Fibroblast of skin of right biceps (primary cell): Measurements from ENCODE around the gene TMEM263.
A peak's percentile ranks its signal among the peaks of the same experiment; 100 is the strongest.

ENCODE experiments used
- DNase-seq: peaks from one replicate; pipeline ENCODE4 v3.0.0-alpha.2; 2013

Gene TMEM263

DNA sequence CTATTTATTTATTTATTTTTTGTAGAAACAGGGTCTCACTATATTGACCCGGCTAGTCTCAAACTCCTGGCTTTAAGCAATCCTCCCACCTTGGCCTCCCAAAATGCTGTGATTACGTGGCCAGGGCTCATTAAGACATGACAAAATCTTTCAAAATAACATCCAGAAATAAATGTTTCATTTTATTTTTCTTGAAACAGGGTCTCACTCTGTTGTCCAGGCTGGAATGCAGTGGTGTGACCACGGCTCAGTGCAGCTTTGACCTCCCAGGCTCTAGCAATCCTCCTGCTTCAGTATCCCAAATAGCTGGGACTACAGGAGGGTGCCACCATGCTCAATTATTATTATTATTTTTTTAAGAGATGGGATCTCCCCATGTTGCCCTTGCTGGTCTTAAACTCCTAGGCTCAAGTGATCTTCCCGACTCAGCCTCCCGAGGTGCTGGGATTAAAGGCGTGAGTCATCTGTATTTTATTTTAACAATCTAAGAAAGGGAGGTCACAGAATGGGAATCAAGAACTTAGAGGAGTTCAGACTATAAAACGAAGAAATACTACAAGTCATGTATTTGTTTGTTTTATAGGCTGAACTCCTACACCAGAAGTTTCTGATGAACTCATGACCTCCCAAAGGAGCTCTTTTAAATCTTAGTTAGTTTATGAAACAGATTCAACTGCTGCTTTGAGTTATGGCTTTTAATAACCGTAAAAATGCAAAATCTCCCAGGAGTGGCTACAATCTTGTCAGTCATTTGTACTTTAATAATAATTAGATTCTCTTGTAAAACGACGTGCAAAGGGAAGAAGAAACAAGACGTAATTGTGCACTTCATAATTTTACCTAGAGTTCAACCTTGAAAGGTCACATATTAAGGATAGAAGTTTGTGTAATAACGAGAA is 2.1 kb upstream of the TMEM263 start:
- DNase-seq = peak; percentile 55

- peak; percentile 45 for DNase-seq
These were observed 988 bp upstream of the TMEM263 start for GRCh38 chr12:106954462-106955376.

DNA sequence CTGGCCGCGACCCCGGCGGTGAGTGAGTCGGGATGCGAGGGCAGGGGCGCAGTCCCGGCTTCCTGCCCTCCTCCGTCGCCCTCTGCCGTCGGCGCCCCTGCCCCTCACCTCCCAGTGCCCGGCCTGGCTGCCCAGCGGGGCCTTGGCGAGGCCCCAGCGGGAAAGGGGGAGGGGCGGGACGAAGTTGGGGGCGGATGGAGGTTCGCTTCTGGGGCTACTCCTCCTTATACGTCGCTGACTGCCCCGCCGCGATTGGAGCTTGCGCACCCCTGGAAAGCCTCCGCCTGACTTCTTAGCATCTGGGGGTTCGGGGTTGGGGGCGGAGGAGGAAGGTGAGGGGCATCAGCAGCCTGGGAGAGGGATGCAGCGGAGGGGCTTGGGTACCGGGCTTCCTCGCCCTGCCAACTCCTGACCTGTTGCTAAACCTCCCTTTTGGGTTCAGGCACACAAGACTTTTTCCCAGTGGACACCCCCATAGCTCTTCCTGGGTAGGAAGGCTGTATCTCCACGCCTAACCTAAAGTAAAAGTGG is 406 bp downstream of the TMEM263 start:
- peak; percentile 64 for DNase-seq

DNA sequence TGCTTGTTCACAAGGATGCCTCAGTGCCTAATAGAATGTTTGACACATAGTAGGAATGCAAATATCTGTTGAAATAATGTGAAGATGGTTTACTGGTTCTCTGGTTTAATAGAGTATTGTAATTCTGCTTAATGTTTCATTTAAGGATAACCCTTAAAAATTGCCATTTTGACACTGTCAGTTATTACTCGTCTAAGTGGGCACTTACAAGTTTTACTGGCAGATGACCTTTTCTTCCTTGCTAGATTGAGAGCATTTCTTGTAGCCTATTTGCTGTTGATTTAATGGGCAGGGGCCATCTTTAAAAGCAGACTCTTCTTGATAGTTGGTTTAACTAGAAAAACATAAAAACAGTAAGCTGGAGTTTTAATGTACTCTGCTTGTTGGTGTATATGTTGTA is 1.9 kb downstream of the TMEM263 start:
- DNase-seq = no peak

DNA sequence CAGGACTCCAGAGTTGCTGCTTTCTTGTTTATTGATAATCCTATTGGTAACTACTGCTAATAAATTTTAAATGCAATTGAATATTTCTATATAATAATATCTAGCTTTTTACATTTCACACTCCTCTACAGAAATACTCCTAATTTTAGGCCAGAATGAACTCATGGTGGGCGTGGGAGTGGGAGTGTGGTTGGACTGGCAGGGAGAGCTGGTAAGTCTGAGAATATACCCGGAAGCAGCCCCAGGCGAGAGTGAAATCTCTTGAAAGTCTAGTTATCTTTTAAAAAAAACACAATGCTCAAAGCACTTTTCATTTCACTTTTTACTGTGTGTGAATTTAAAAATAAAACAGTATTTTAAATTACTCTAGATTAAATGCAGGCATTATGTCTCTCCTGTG is 4.7 kb downstream of the TMEM263 start:
- DNase-seq = no peak

DNA sequence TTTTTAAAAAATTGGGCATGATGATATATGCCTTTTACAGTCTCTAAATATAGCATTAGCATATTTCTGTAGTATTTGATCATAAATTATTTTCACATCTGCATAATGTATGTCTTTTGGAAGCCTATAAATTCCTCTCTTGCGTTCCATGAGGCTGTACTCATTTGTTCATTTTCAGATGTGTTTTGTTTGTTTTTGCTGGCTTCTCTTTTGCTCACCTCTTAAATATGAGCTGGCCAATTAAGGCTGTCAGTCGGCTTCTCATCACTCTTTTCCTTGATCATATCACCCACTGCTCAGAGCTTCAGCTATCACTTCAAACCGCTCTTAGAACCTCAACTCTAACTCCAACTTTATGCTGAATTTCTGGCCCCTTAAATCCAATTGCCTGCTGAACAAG is 6.6 kb downstream of the TMEM263 start:
- peak; percentile 75 for DNase-seq

- DNase-seq = peak; percentile 36
These were observed 8.8 kb downstream of the TMEM263 start for GRCh38 chr12:106964526-106964925.

DNA sequence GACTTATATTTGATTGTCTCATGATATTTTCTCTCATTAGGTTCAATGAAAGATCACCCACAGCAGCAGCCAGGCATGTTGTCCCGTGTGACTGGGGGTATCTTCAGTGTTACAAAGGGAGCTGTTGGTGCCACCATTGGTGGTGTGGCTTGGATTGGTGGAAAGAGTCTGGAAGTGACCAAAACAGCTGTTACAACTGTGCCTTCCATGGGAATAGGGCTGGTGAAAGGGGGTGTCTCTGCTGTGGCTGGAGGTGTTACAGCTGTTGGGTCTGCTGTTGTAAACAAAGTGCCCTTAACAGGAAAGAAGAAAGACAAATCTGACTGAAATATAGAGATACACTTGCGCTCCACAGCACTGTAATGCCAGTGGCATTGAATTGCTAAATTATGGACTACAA is 15.4 kb downstream of the TMEM263 start:
- DNase-seq = no peak

DNA sequence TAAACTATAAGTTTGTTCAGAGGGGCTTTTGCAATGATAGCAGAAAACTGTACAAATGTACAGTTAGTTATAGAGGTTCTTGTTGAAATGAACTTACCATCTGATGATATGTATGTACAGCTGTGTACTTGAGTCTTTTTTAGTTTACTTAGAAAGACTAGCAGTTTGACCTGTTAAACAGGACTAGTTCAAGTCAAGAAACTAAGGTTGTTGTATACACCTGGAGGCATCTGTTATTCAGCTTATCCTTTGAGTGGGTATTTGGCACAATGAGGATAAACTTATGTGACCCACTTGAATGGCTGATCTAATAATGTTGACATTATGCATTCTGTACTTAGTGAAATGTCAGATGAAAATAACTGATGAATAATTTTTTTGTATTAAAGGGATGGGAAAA is 17.8 kb downstream of the TMEM263 start:
- DNase-seq = no peak

DNA sequence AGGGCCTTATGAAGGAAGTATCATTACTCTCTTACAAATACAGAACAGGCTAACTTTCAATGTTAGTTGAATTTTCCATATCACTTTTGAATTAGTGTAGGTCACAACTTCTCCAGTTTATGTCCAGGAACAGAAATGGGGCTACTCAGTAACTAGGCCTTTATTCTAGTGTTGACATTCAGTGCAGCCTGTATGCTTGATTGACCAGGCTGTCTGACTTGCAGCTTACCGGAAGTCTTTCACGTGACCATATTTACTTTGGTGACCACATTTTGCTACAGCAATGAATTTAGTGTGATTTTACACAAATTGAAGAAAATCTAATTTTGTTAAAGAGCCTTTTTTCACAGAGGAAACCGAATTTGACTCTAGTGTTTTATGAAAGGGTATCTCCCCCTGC is 18.8 kb downstream of the TMEM263 start:
- DNase-seq = no peak

GRCh38 chr12:106975098-106975497 is 19.4 kb downstream of the TMEM263 start:
- DNase-seq = no peak

DNA sequence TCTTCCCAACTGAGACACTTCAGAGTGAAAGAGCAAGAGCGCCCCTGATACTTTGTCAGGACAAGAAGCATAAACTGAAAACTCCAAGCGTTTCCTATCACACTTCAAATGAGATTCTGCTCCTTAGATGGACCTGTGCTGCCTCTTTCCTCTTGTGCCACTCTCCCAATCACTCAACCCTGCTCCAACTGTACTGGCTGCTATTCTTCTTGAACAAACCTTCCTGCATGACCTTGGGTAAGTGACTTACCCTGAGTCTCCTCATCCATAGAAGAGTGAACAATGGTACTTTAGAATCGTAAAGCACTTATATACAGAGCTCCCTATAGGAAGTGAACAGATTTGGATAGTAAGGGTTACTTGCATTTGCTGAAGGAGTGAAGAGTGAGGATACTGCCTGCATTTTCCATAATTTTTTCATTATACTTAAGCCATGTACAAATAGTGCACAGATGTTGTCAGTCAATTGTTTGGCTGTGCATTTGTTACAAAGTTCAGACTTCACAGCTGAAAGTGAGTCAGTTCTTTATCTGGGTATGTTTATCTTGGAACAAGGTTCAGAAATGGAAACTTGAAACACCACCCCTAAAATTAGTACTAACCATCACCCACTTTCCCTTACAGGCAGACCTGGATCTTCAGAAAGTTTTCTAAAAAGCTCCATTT is 20.4 kb downstream of the TMEM263 start:
- DNase-seq = peak; percentile 36

GRCh38 chr12:106976668-106977067 is 21.0 kb downstream of the TMEM263 start:
- DNase-seq = no peak

DNA sequence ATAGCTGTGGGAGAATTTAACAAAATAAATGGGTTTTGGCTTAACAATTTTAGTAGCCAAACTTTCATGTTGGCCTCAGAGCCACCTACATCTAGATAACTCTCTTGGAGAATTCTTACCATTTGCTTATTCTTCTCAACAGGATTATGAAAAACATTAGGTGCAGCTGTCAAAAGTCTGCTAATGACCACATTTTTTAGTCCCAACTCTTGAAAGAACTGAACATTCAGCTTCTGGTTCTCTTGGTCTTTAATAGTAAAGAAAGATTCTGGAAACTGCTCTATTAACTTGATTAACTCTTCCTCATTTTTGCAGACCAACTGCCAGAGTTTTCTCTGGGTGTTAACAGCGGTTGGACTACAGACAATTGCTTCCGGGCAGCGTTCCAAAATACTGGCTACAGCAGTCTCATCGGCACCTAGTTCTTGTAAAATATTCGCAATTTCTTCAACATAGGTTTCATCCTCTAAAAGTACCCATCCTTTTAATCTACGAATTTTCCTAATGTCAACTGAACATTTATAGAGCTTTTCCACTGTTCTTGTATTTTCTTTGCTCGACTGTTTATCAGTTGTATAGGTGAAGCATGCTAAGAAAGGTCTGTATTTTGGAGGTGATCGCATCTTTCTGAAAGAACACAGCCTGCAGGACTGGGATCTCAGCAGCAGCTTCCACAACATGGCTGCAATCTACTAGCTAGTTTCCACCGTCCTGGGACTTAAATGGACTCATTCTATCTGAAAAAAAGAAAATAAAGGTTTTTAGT is 22.5 kb downstream of the TMEM263 start:
- DNase-seq = peak; percentile 72

DNA sequence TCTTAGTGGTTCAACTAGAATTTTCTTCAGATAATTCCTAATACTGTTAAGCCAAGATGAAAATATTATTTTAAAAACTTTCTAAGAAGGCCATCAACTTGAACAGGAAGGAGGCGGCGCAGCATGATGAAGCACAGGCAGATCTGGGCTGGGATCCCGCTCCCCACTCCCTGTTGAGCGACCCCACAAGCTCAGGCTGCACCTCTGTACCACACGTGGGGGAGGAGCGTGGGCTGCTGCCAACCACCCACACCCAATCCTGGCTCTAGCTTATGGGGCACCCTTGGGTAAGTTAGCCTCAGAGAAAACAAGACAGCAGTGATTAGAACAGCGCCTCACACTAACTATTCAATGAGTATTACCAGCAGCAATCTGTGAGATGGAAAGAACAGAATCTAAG is 25.2 kb downstream of the TMEM263 start:
- no peak for DNase-seq

- peak; percentile 39 for DNase-seq
These were observed 26.1 kb downstream of the TMEM263 start for GRCh38 chr12:106981788-106982187.

DNA sequence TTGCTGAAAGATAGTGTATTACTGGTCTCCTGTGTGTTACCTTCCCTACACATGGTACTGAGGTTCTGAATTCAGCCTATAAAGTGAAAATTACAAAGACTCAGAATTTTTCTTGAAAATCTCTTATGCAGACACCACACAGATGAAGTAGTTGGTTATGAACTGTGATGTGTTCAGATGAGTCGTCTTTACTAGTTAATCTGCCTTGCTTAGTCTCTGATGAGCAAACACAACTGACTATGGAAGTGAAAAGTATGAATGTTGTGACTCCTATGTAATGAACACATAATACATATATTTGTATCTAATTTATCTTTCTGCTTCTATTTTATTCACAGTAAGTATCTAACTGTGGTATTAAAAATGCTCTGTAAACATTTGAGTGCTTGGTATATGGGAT is 26.5 kb downstream of the TMEM263 start:
- DNase-seq = no peak

- DNase-seq = no peak
These were observed 29.0 kb downstream of the TMEM263 start for GRCh38 chr12:106984588-106985137.

DNA sequence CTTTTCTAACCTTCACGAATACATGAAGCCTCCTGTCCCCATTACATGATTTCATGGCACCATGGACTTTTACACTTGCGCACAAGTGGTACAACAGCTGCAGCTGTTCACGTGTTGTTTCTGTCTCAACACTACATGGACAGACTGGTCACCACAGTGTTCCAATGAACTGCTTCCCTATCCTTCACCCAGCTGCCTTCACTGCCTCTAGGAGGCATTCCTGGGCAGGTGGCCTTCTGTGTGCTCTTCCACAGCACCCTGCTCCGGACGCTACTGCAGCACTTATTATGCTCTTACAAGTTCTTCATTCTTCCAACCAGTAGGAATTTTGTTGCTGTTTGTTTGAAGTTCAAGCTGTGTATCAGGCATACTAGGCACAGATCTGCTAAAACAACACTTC is 29.8 kb downstream of the TMEM263 start:
- DNase-seq = no peak

GRCh38 chr12:106986135-106986534 is 30.4 kb downstream of the TMEM263 start:
- no peak for DNase-seq

GRCh38 chr12:106986625-106987389 is 31.1 kb downstream of the TMEM263 start, which contains the start of gene MTERF2:
MTERF2 (minus strand) TSS chr12:106987146; CDS start chr12:106978714, 8,432 bp downstream.
- peak; percentile 95 for DNase-seq
